Thyroid gland (tissue), 4 donors: Measurements from ENCODE around the gene HBA1. TPM values are rescaled to one million over a fixed set of nuclear protein-coding genes. Genes with fewer than 3 reads are reported as not detected.
"Not testable (repeated sequence)": the region's sequence is repeated elsewhere in the genome, so short reads cannot be mapped to it uniquely, and the experiment has no call there.

Experiments
- DNase-seq, 2 donors: peaks; one replicate each; pipeline ENCODE4 v3.0.0-alpha.2; 2019
- H3K27ac ChIP-seq, 3 donors: fragments of 200-600 bp; sonication (generic); 1 replicate in 2 of 3; 2 replicates in 1 of 3; pipeline ENCODE4 v1.5.1; 2016 to 2019; ENCODE audit warnings: mild to moderate bottlenecking in 1 of 3, moderate library complexity in 1 of 3
- H3K27me3 ChIP-seq: fragments of 200-600 bp; sonication (generic); one replicate; pipeline ENCODE4 v1.5.1; 2019
- H3K36me3 ChIP-seq, 2 donors: fragments of 200-600 bp; sonication (generic); one replicate each; pipeline ENCODE4 v1.5.1; 2016 to 2019
- H3K4me1 ChIP-seq, 2 donors: fragments of 200-600 bp; sonication (generic); one replicate each; pipeline ENCODE4 v1.5.1; 2017 to 2019
- H3K4me3 ChIP-seq, 3 donors: fragments of 200-600 bp; sonication (generic); replicated peaks in 1 of 3; 1 replicate in 2 of 3; 2 replicates in 1 of 3; pipeline ENCODE4 v1.5.1; 2016; ENCODE audit warnings: mild to moderate bottlenecking in 1 of 3
- H3K9me3 ChIP-seq: fragments of 200-600 bp; sonication (generic); one replicate; pipeline ENCODE4 v1.5.1; 2017
- POLR2A ChIP-seq, 2 donors: fragments of 450-650 bp; IDR thresholded peaks; one replicate each; pipeline ENCODE4 v1.6.1; 2017; ENCODE audit warnings: antibody characterized with exemption in 2 of 2, mild to moderate bottlenecking in 2 of 2, moderate library complexity in 1 of 2
- WGBS, 2 donors: methylation state at CpG; one replicate each; pipeline ENCODE4 v1.1.5; 2017; 5-methylcytosine and 5-hydroxymethylcytosine counted together
- intact Hi-C: fragments of 100-400 bp; cut with DNase I; formaldehyde crosslinking; loops from one replicate; pipeline ENCODE4 v1.15.1; 2023
- total RNA-seq, 4 donors: library from RNA; depleted of rRNA; stranded (reverse); fragments of >200 nt; gene quantifications; one replicate each; pipeline ENCODE4 v1.2.3, GENCODE V29; 2016
- TF ChIP-seq, protein P1 (sequence below), 6 experiments: fragments of 200-600 bp in 3 of 6; fragments of 450-650 bp in 3 of 6; sonication (generic) in 3 of 6; IDR thresholded peaks; one replicate each; pipeline ENCODE4 v1.5.1; 2016 to 2019; ENCODE audit warnings: antibody characterized with exemption in 6 of 6, mild to moderate bottlenecking in 2 of 6, inconsistent platforms in 1 of 6, moderate library complexity in 1 of 6

HBA1 gene
- total RNA-seq, 4 donors from 2014 or later, result 16.5 to 110 TPM; not detected in 2

DNA sequence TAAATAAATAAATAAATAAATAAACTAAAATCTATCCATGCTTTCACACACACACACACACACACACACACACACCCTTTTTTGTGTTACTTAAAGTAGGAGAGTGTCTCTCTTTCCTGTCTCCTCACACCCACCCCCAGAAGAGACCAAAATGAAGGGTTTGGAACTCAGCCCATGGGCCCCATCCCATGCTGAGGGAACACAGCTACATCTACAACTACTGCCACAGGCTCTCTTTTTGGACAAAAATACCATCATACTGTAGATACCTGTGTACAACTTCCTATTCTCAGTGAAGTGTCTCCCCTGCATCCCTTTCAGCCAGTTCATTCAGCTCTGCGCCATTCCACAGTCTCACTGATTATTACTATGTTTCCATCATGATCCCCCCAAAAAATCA lies 5.7 kb upstream of the HBA1 start:
- intact Hi-C loops, result no loop called here
- Histone ChIP-seq H3K4me1 (peaks cover 6 to 9% of the 10 kb centered on the region in 2 donors), H3K27me3 (peaks cover 33% of the 10 kb centered on the region), H3K36me3 (no peaks in the 10 kb centered on the region), H3K4me3 (no peak overlapping the region), H3K27ac (no peak overlapping the region), H3K9me3 (no peaks in the 10 kb centered on the region)
- DNase-seq, result no peak
- TF ChIP-seq, protein P1, sequence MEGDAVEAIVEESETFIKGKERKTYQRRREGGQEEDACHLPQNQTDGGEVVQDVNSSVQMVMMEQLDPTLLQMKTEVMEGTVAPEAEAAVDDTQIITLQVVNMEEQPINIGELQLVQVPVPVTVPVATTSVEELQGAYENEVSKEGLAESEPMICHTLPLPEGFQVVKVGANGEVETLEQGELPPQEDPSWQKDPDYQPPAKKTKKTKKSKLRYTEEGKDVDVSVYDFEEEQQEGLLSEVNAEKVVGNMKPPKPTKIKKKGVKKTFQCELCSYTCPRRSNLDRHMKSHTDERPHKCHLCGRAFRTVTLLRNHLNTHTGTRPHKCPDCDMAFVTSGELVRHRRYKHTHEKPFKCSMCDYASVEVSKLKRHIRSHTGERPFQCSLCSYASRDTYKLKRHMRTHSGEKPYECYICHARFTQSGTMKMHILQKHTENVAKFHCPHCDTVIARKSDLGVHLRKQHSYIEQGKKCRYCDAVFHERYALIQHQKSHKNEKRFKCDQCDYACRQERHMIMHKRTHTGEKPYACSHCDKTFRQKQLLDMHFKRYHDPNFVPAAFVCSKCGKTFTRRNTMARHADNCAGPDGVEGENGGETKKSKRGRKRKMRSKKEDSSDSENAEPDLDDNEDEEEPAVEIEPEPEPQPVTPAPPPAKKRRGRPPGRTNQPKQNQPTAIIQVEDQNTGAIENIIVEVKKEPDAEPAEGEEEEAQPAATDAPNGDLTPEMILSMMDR (IDR thresholded peaks at IDR 0.05), result no peak
- WGBS, 2 donors, result 48 to 88% methylated on average over 1 of the region's 1 CpG

DNA sequence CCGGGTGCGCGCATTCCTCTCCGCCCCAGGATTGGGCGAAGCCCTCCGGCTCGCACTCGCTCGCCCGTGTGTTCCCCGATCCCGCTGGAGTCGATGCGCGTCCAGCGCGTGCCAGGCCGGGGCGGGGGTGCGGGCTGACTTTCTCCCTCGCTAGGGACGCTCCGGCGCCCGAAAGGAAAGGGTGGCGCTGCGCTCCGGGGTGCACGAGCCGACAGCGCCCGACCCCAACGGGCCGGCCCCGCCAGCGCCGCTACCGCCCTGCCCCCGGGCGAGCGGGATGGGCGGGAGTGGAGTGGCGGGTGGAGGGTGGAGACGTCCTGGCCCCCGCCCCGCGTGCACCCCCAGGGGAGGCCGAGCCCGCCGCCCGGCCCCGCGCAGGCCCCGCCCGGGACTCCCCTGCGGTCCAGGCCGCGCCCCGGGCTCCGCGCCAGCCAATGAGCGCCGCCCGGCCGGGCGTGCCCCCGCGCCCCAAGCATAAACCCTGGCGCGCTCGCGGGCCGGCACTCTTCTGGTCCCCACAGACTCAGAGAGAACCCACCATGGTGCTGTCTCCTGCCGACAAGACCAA lies 4.0 kb upstream of the HBA1 start, which contains the start of gene HBA2:
TSS of gene HBA2 (plus strand) at position 503 of the 568 bp plus-strand sequence. CDS start at position 540, 37 bp downstream.
- H3K36me3 ChIP-seq, DNase-seq, H3K9me3 ChIP-seq, intact Hi-C loops, H3K4me3 ChIP-seq, H3K27ac ChIP-seq, H3K4me1 ChIP-seq: not testable (repeated sequence)
- H3K27me3 ChIP-seq, result peaks cover 21% of the 10 kb centered on the region
- no CpG with 5 or more reads among the region's 74 CpGs for WGBS, 2 donors

DNA sequence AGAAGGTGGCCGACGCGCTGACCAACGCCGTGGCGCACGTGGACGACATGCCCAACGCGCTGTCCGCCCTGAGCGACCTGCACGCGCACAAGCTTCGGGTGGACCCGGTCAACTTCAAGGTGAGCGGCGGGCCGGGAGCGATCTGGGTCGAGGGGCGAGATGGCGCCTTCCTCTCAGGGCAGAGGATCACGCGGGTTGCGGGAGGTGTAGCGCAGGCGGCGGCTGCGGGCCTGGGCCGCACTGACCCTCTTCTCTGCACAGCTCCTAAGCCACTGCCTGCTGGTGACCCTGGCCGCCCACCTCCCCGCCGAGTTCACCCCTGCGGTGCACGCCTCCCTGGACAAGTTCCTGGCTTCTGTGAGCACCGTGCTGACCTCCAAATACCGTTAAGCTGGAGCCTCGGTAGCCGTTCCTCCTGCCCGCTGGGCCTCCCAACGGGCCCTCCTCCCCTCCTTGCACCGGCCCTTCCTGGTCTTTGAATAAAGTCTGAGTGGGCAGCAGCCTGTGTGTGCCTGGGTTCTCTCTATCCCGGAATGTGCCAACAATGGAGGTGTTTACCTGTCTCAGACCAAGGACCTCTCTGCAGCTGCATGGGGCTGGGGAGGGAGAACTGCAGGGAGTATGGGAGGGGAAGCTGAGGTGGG lies 3.1 kb upstream of the HBA1 start:
- H3K4me1 ChIP-seq, H3K27ac ChIP-seq, H3K36me3 ChIP-seq, H3K9me3 ChIP-seq, H3K4me3 ChIP-seq, DNase-seq, intact Hi-C loops: not testable (repeated sequence)
- 7% methylated on average over 10 of the region's 44 CpGs; no CpG with 5 or more reads in 1 of the 2 donors for WGBS, 2 donors
- peaks cover 20% of the 10 kb centered on the region for H3K27me3 ChIP-seq

DNA sequence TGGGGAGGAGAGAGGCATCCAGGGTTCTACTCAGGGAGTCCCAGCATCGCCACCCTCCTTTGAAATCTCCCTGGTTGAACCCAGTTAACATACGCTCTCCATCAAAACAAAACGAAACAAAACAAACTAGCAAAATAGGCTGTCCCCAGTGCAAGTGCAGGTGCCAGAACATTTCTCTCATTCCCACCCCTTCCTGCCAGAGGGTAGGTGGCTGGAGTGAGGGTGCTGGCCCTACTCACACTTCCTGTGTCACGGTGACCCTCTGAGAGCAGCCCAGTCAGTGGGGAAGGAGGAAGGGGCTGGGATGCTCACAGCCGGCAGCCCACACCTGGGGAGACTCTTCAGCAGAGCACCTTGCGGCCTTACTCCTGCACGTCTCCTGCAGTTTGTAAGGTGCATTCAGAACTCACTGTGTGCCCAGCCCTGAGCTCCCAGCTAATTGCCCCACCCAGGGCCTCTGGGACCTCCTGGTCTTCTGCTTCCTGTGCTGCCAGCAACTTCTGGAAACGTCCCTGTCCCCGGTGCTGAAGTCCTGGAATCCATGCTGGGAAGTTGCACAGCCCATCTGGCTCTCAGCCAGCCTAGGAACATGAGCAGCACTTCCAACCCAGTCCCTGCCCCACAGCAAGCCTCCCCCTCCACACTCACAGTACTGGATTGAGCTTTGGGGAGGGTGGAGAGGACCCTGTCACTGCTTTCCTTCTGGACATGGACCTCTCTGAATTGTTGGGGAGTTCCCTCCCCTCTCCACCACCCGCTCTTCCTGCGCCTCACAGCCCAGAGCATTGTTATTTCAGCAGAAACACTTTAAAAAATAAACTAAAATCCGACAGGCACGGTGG lies 2.3 kb upstream of the HBA1 start:
- H3K36me3 ChIP-seq, H3K4me3 ChIP-seq, H3K4me1 ChIP-seq, intact Hi-C loops, H3K27ac ChIP-seq, H3K9me3 ChIP-seq: not testable (repeated sequence)
- 0 to 5% methylated on average over 4 to 7 of the region's 13 CpGs for WGBS, 2 donors
- H3K27me3 ChIP-seq, result peaks cover 21% of the 10 kb centered on the region
- DNase-seq, result peak; percentile 26 to 33

DNA sequence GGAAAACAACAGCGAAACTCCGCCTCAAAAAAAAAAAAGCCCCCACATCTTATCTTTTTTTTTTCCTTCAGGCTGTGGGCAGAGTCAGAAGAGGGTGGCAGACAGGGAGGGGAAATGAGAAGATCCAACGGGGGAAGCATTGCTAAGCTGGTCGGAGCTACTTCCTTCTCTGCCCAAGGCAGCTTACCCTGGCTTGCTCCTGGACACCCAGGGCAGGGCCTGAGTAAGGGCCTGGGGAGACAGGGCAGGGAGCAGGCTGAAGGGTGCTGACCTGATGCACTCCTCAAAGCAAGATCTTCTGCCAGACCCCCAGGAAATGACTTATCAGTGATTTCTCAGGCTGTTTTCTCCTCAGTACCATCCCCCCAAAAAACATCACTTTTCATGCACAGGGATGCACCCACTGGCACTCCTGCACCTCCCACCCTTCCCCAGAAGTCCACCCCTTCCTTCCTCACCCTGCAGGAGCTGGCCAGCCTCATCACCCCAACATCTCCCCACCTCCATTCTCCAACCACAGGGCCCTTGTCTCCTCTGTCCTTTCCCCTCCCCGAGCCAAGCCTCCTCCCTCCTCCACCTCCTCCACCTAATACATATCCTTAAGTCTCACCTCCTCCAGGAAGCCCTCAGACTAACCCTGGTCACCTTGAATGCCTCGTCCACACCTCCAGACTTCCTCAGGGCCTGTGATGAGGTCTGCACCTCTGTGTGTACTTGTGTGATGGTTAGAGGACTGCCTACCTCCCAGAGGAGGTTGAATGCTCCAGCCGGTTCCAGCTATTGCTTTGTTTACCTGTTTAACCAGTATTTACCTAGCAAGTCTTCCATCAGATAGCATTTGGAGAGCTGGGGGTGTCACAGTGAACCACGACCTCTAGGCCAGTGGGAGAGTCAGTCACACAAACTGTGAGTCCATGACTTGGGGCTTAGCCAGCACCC lies 1.2 kb upstream of the HBA1 start:
- Histone ChIP-seq H3K4me3 (no peak overlapping the region), H3K27me3 (peaks cover 31% of the 10 kb centered on the region), H3K4me1 (peaks cover 0 to 4% of the 10 kb centered on the region in 2 donors), H3K36me3 (no peaks in the 10 kb centered on the region), H3K27ac (no peak overlapping the region), H3K9me3 (no peaks in the 10 kb centered on the region)
- TF ChIP-seq POLR2A (IDR thresholded peaks at IDR 0.05), result no peak
- TF ChIP-seq, protein P1 (IDR thresholded peaks at IDR 0.05), result no peak
- intact Hi-C loops, result no loop called here
- DNase-seq, result no peak
- WGBS, 2 donors, result 18 to 30% methylated on average over 7 of the region's 8 CpGs

DNA sequence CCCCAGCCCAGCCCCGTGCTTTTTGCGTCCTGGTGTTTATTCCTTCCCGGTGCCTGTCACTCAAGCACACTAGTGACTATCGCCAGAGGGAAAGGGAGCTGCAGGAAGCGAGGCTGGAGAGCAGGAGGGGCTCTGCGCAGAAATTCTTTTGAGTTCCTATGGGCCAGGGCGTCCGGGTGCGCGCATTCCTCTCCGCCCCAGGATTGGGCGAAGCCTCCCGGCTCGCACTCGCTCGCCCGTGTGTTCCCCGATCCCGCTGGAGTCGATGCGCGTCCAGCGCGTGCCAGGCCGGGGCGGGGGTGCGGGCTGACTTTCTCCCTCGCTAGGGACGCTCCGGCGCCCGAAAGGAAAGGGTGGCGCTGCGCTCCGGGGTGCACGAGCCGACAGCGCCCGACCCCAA lies 474 bp upstream of the HBA1 start:
- H3K27me3 ChIP-seq, result peaks cover 29% of the 10 kb centered on the region
- H3K36me3 ChIP-seq, H3K9me3 ChIP-seq, H3K4me3 ChIP-seq, intact Hi-C loops, DNase-seq, H3K27ac ChIP-seq: not testable (repeated sequence)
- H3K4me1 ChIP-seq, result peaks cover 7 to 11% of the 10 kb centered on the region in 2 donors
- no CpG with 5 or more reads among the region's 39 CpGs for WGBS, 2 donors
